H1 (cell line): ENCODE results near the gene DYNC1LI1. TPM values are rescaled to one million over a fixed set of nuclear protein-coding genes. Genes with fewer than 3 reads are reported as not detected.
A peak's percentile ranks its signal among the peaks of the same experiment; 100 is the strongest.

ENCODE experiments used
- CTCF ChIA-PET: fragments of 300-600 bp; sonication (Branson Sonifier 250); formaldehyde crosslinking; loops from one replicate; lab custom pipeline; 2021; ENCODE audit not compliant: partially characterized antibody; lab: Charles Lee
- POLR2A ChIA-PET: fragments of 300-600 bp; sonication (Branson Sonifier 250); formaldehyde crosslinking; loops from one replicate; lab custom pipeline; 2021; ENCODE audit warnings: inconsistent platforms; ENCODE audit not compliant: partially characterized antibody; lab: Charles Lee
- DNase-seq, 2 experiments: peaks; one replicate each; pipeline versions ENCODE4 v3.0.0 to v3.0.0-alpha.2; 2010 to 2022; ENCODE audit warnings: low spot score in 2 of 2, low read depth in 1 of 2, mixed read lengths in 1 of 2
- FAIRE-seq: peaks from 2 replicates; lab custom pipeline; 2011; peaks lifted over from hg19 to GRCh38; lab: Jason Lieb, UNC
- H2AFZ ChIP-seq: 2 replicates; pipeline ENCODE4 v1.8.1; 2012; ENCODE audit warnings: low read length, inconsistent platforms
- H2AK5ac ChIP-seq: 2 replicates; pipeline ENCODE4 v1.6.1; 2013; ENCODE audit warnings: low read depth, low read length
- H2BK120ac ChIP-seq: replicated peaks from 2 replicates; pipeline ENCODE3; 2013; ENCODE audit warnings: low read depth, low read length, inconsistent platforms
- H2BK12ac ChIP-seq: 2 replicates; pipeline ENCODE4 v1.6.1; 2013; ENCODE audit warnings: low read depth, low read length
- H2BK15ac ChIP-seq: 2 replicates; pipeline ENCODE4 v1.6.1; 2013; ENCODE audit warnings: low read length
- H2BK20ac ChIP-seq: 2 replicates; pipeline ENCODE4 v1.6.1; 2013; ENCODE audit warnings: low read length
- H2BK5ac ChIP-seq: 2 replicates; pipeline ENCODE4 v1.6.1; 2013; ENCODE audit warnings: low read depth, low read length
- H3K14ac ChIP-seq: 2 replicates; pipeline ENCODE4 v1.6.1; 2013; ENCODE audit warnings: inconsistent platforms; ENCODE audit not compliant: insufficient read length
- H3K18ac ChIP-seq: 2 replicates; pipeline ENCODE4 v1.6.1; 2013; ENCODE audit warnings: low read length; ENCODE audit errors: extremely low read depth
- H3K23ac ChIP-seq: 2 replicates; pipeline ENCODE4 v1.6.1; 2013; ENCODE audit warnings: inconsistent platforms; ENCODE audit not compliant: insufficient read length
- H3K23me2 ChIP-seq: 2 replicates; pipeline ENCODE4 v1.6.1; 2013; ENCODE audit warnings: low read depth, low read length
- H3K27ac ChIP-seq: 2 replicates; pipeline ENCODE4 v1.6.1; 2011; ENCODE audit warnings: low read depth, low read length, inconsistent platforms
- H3K27me3 ChIP-seq, 4 experiments: replicated peaks in 1 of 4; 1 replicate in 1 of 4; 2 replicates in 3 of 4; pipeline versions ENCODE4 v1.6.1 to v1.8.1; 2011 to 2013; ENCODE audit warnings: low read length in 3 of 4, mild to moderate bottlenecking in 3 of 4, inconsistent platforms in 2 of 4, mixed read lengths in 2 of 4, moderate library complexity in 1 of 4; ENCODE audit not compliant: control insufficient read depth in 3 of 4, insufficient read depth in 3 of 4; ENCODE audit errors: extremely low read depth in 1 of 4
- H3K36me3 ChIP-seq, 4 experiments: 2 replicates each; pipeline versions ENCODE4 v1.6.1 to v1.8.1; 2011 to 2013; ENCODE audit warnings: mild to moderate bottlenecking in 4 of 4, low read length in 3 of 4, moderate library complexity in 2 of 4, control low read depth in 1 of 4, inconsistent platforms in 1 of 4; ENCODE audit not compliant: insufficient read depth in 4 of 4, control insufficient read depth in 2 of 4
- H3K4ac ChIP-seq: replicated peaks from 2 replicates; pipeline ENCODE3; 2013; ENCODE audit warnings: low read length, low read depth, mixed read lengths, inconsistent platforms; ENCODE audit not compliant: insufficient read length
- H3K4me1 ChIP-seq, 4 experiments: replicated peaks in 1 of 4; 1 replicate in 1 of 4; 2 replicates in 3 of 4; pipeline versions ENCODE4 v1.6.1 to v1.8.1; 2011 to 2013; ENCODE audit warnings: low read length in 3 of 4, inconsistent platforms in 2 of 4, mixed read lengths in 1 of 4; ENCODE audit not compliant: insufficient read depth in 4 of 4, control insufficient read depth in 3 of 4
- H3K4me2 ChIP-seq, 2 experiments: 2 replicates each; pipeline versions ENCODE4 v1.6.1 to v1.8.1; 2011 to 2013; ENCODE audit warnings: low read depth in 2 of 2, low read length in 2 of 2, control low read depth in 1 of 2, inconsistent platforms in 1 of 2, mild to moderate bottlenecking in 1 of 2; ENCODE audit not compliant: insufficient read depth in 1 of 2
- H3K4me3 ChIP-seq, 4 experiments: fragments of 200-600, 300-600 bp in 1 of 4; sonication (generic), shearing (Covaris generic), sonication (Bioruptor Twin) in 1 of 4; 2 replicates each; pipeline versions ENCODE4 v1.5.1 to v1.8.1; 2011 to 2016; ENCODE audit warnings: low read length in 4 of 4, low read depth in 3 of 4, control low read depth in 2 of 4, inconsistent platforms in 2 of 4, mild to moderate bottlenecking in 2 of 4, mixed read lengths in 1 of 4, moderate library complexity in 1 of 4; ENCODE audit not compliant: insufficient read depth in 2 of 4; ENCODE audit errors: extremely low read depth in 1 of 4
- H3K56ac ChIP-seq: replicated peaks from 2 replicates; pipeline ENCODE3; 2013; ENCODE audit warnings: low read depth, mild to moderate bottlenecking, mixed read lengths, low read length, inconsistent platforms; ENCODE audit not compliant: insufficient read length
- H3K79me1 ChIP-seq: 2 replicates; pipeline ENCODE4 v1.6.1; 2013; ENCODE audit warnings: low read depth, low read length, control low read depth
- H3K79me2 ChIP-seq, 2 experiments: 2 replicates each; pipeline versions ENCODE4 v1.6.1 to v1.8.1; 2012 to 2013; ENCODE audit warnings: low read length in 2 of 2, mild to moderate bottlenecking in 2 of 2, inconsistent platforms in 1 of 2; ENCODE audit not compliant: insufficient read depth in 2 of 2, control insufficient read depth in 1 of 2
- H3K9ac ChIP-seq, 4 experiments: replicated peaks in 1 of 4; 1 replicate in 1 of 4; 2 replicates in 3 of 4; pipeline versions ENCODE4 v1.6.1 to v1.8.1; 2011 to 2013; ENCODE audit warnings: low read depth in 3 of 4, low read length in 3 of 4, control low read depth in 2 of 4, mild to moderate bottlenecking in 2 of 4, moderate library complexity in 2 of 4, inconsistent platforms in 1 of 4; ENCODE audit errors: extremely low read depth in 1 of 4
- H3K9me3 ChIP-seq, 2 experiments: 2 replicates each; pipeline versions ENCODE4 v1.6.1 to v1.8.1; 2012 to 2013; ENCODE audit warnings: mild to moderate bottlenecking in 2 of 2, moderate library complexity in 2 of 2, control low read depth in 1 of 2, inconsistent platforms in 1 of 2, low read depth in 1 of 2, low read length in 1 of 2, mixed read lengths in 1 of 2; ENCODE audit not compliant: insufficient read depth in 2 of 2
- H4K20me1 ChIP-seq, 2 experiments: replicated peaks in 1 of 2; 2 replicates each; pipeline versions ENCODE3 to v1.8.1; 2011 to 2013; ENCODE audit warnings: inconsistent platforms in 2 of 2, low read length in 2 of 2, mild to moderate bottlenecking in 1 of 2; ENCODE audit not compliant: insufficient read depth in 2 of 2, control insufficient read depth in 1 of 2
- H4K5ac ChIP-seq: 2 replicates; pipeline ENCODE4 v1.6.1; 2013; ENCODE audit warnings: low read length, low read depth, mixed read lengths, inconsistent platforms; ENCODE audit not compliant: insufficient read length
- H4K8ac ChIP-seq: 2 replicates; pipeline ENCODE4 v1.8.0; 2013; ENCODE audit warnings: mild to moderate bottlenecking, moderate library complexity, low read length, inconsistent platforms; ENCODE audit not compliant: insufficient read depth; ENCODE audit errors: extremely low read depth
- H4K91ac ChIP-seq: replicated peaks from 2 replicates; pipeline ENCODE3; 2013; ENCODE audit warnings: low read length, mixed read lengths, inconsistent platforms; ENCODE audit not compliant: insufficient read length
- EGR1 ChIP-seq: IDR thresholded peaks from 2 replicates; pipeline ENCODE4 v1.6.1; 2011; ENCODE audit warnings: low read depth, low read length, borderline replicate concordance
- NANOG ChIP-seq: IDR thresholded peaks from 2 replicates; pipeline ENCODE4 v1.6.1; 2011; ENCODE audit warnings: low read length, low read depth, mild to moderate bottlenecking, inconsistent platforms; ENCODE audit not compliant: insufficient read depth, poor library complexity, severe bottlenecking
- RNF2 ChIP-seq: fragments of 200-900, 300-1000 bp; sonication (generic); IDR thresholded peaks from 2 replicates; pipeline ENCODE4 v1.7.1; 2016; ENCODE audit warnings: borderline replicate concordance, low read depth, mild to moderate bottlenecking, antibody characterized with exemption, low read length; ENCODE audit not compliant: poor library complexity, severe bottlenecking; ENCODE audit errors: missing control alignments
- SUZ12 ChIP-seq: fragments of 200-600 bp; sonication (generic); IDR thresholded peaks from 2 replicates; pipeline ENCODE4 v1.6.1; 2012; ENCODE audit warnings: mild to moderate bottlenecking, inconsistent platforms, low read length, moderate library complexity, mixed read lengths
- USF2 ChIP-seq: IDR thresholded peaks from 2 replicates; pipeline ENCODE4 v1.6.1; 2011; ENCODE audit warnings: low read length, improper control_type of control experiment
- WGBS, 2 experiments: shearing (Covaris generic) in 1 of 2; methylation state at CpG; one replicate each; pipeline versions ENCODE4 v1.1.6 to v1.1.7; 2013 to 2015; ENCODE audit warnings: low lambda C conversion rate in 2 of 2, mixed read lengths in 2 of 2, inconsistent platforms in 1 of 2, low coverage in 1 of 2, missing lambda C conversion rate in 1 of 2; ENCODE audit not compliant: insufficient replicate concordance in 2 of 2, insufficient coverage in 1 of 2, insufficient read length in 1 of 2; ENCODE audit errors: extremely low coverage in 1 of 2, missing lambda C conversion rate in 1 of 2; 5-methylcytosine and 5-hydroxymethylcytosine counted together
- long read RNA-seq, 2 experiments: library from RNA in 1 of 2; library from capped mRNA in 1 of 2; stranded (forward); transcript quantifications; one replicate each; pipeline ENCODE4 v2.0.0, GENCODE V29; 2021; ENCODE audit warnings: inconsistent platforms in 1 of 2
- polyA minus RNA-seq, 3 experiments: library from RNA; depleted of rRNA, polyadenylated mRNA; stranded (reverse); fragments of >200 nt; gene quantifications; 1 replicate in 2 of 3; 2 replicates in 1 of 3; pipeline ENCODE4 v1.2.3, GENCODE V29; 2011
- polyA plus RNA-seq, 7 experiments: library from polyadenylated mRNA; depleted of rRNA in 3 of 7; stranded (reverse) in 5 of 7; unstranded in 2 of 7; fragments of >200 nt in 5 of 7; fragments of 200-250 nt in 2 of 7; gene quantifications; 1 replicate in 5 of 7; 2 replicates in 1 of 7; 4 replicates in 1 of 7; pipeline versions ENCODE4 v1.2.1 to v1.2.3, GENCODE V29; 2011 to 2013; ENCODE audit warnings: missing spikeins in 2 of 7, mixed read lengths in 2 of 7
- total RNA-seq: library from RNA; stranded (reverse); fragmentation: NEBNext Ultra II Directional; extraction: Animal tissue kit (Norgen Biotek cat#: 25700); gene quantifications from 2 replicates; pipeline ENCODE4 v1.2.1, GENCODE V29; 2021

Gene DYNC1LI1
- total RNA-seq, result 44.2 and 45.1 TPM in 2 replicates
- 13.2 and 13.6 TPM in 2 replicates for polyA plus RNA-seq (2011; rRNA removed)
- 24.8 TPM for polyA plus RNA-seq (2011; cell fraction: cytosol; rRNA removed)
- 18.7 TPM for polyA plus RNA-seq (2011; cell fraction: nucleus; rRNA removed)
- polyA plus RNA-seq (2012, experiment 1 of 2), result 31.4 to 45.2 TPM (median 31.9 TPM) in 4 replicates
- 12.8 TPM for polyA plus RNA-seq (2012, experiment 2 of 2)
- 28.0 TPM for polyA plus RNA-seq (2013, experiment 1 of 2)
- 28.7 TPM for polyA plus RNA-seq (2013, experiment 2 of 2)
- polyA minus RNA-seq (2011; rRNA and poly(A)+ RNA removed), result 12.7 and 16.9 TPM in 2 replicates
- 23.3 TPM for polyA minus RNA-seq (2011; cell fraction: cytosol; rRNA and poly(A)+ RNA removed)
- 58.8 TPM for polyA minus RNA-seq (2011; cell fraction: nucleus; rRNA and poly(A)+ RNA removed)
- long read RNA-seq, experiment 1, transcript DYNC1LI1-201 (13 exons, 2,504 nt), result major isoform, 25 of 64 reads
- long read RNA-seq, experiment 1, partial matches to known transcripts, result 24 of 64 reads
- long read RNA-seq, experiment 1, other reads (novel, unspliced or antisense), result 14 of 64 reads
- long read RNA-seq, experiment 2, transcript DYNC1LI1-201 (13 exons, 2,504 nt), result major isoform, 52 of 59 reads
- long read RNA-seq, experiment 2, partial matches to known transcripts, result 3 of 59 reads
- long read RNA-seq, experiment 2, other reads (novel, unspliced or antisense), result 4 of 59 reads

GRCh38 chr3:32570421-32571191, at the start of gene DYNC1LI1:
TSS of gene DYNC1LI1 (minus strand) at chr3:32570858. CDS start at chr3:32570770, 88 bp downstream.
- Histone ChIP-seq H2BK5ac (peak within 1 kb of the TSS; percentile 98), H4K91ac (peak within 1 kb of the TSS; percentile 98), H4K5ac (peak within 1 kb of the TSS; percentile 98), H3K36me3 (peaks cover 0 to 10% (median 3%) of the 10 kb centered on the region in 4 experiments; a peak in 2 of 8 replicates), H3K23me2 (peaks cover 4% of the 10 kb centered on the region), H3K27ac (peak within 1 kb of the TSS; percentile 98), H3K4me1 (peaks cover 0 to 9% (median 1%) of the 10 kb centered on the region in 4 experiments; a peak in 5 of 7 replicates), H3K9me3 (no peaks in the 10 kb centered on the region), H3K9ac (peak within 1 kb of the TSS; percentile 93 to 100 (median 98)), H3K27me3 (no peaks in the 10 kb centered on the region), H2BK20ac (no peak within 1 kb of the TSS), H3K14ac (no peak within 1 kb of the TSS), H2BK12ac (peak within 1 kb of the TSS; percentile 83; the same call in 1 of the 2 replicates), H2AK5ac (0 out of 2 replicates have a peak within 1 kb of the TSS, but pooled peaks have one; percentile 19), H2BK120ac (peak within 1 kb of the TSS; percentile 69), H2BK15ac (peak within 1 kb of the TSS; percentile 62; the same call in 1 of the 2 replicates), H4K8ac (peak within 1 kb of the TSS; percentile 94), H4K20me1 (peaks cover 0 to 7% of the 10 kb centered on the region in 2 experiments), H3K4ac (peak within 1 kb of the TSS; percentile 98), H3K56ac (peak within 1 kb of the TSS; percentile 97), H3K79me1 (0 out of 2 replicates have a peak, but pooled peaks cover 5% of the 10 kb centered on the region), H3K79me2 (peaks cover 0 to 55% of the 10 kb centered on the region in 2 experiments; a peak in 2 of 4 replicates), H3K23ac (no peak within 1 kb of the TSS), H3K18ac (peak within 1 kb of the TSS; percentile 99), H2AFZ (peak within 1 kb of the TSS; percentile 45), H3K4me2 (peak within 1 kb of the TSS; percentile 78 to 98), H3K4me3 (peak within 1 kb of the TSS; percentile 82 to 99 (median 95))
- FAIRE-seq, result no peak
- 0% methylated on average over 53 of the region's 89 CpGs; no CpG with 5 or more reads in 1 of the 2 experiments for WGBS, 2 experiments
- ChIA-PET POLR2A (interaction anchor here (0.5 to 2.0 kb wide), 27 partner anchors 8 to 621 kb away, joined by 3 to 14 read pairs (median 4); partner anchors contain the start of genes CMTM7 and CNOT10), CTCF (interaction anchor here (0.8 to 1.4 kb wide), 2 partner anchors 11 to 24 kb away, joined by 3 to 4 read pairs; no protein-coding TSS in a partner anchor)
- DNase-seq, result peak; percentile 74 to 97
- no peak for TF ChIP-seq SUZ12
- peak; percentile 42 for TF ChIP-seq NANOG
- TF ChIP-seq EGR1, result peak; percentile 66; the same call in 1 of the 2 replicates
- no peak for TF ChIP-seq RNF2
- 0 out of 2 replicates have a peak, but pooled peaks have one; percentile 1 for TF ChIP-seq USF2
